Endothelial cell of umbilical vein (primary cell): ENCODE data around the gene RASAL2. TPM values are rescaled to one million over a fixed set of nuclear protein-coding genes. Genes with fewer than 3 reads are reported as not detected.

Source experiments
- BruUV-seq: library from RNA; stranded (reverse); fragments of 400-500 nt; replicated peaks from 2 replicates; lab custom pipeline; 2021; lab: Mats Ljungman, UMichigan
- CTCF ChIA-PET: fragments of 300-600, 350-600 bp; sonication (Branson Sonifier 250); formaldehyde crosslinking; loops from one replicate; lab custom pipeline; 2021; ENCODE audit warnings: antibody characterized with exemption, inconsistent platforms; lab: Charles Lee
- POLR2A ChIA-PET: fragments of 300-600, 350-600 bp; sonication (Branson Sonifier 250); formaldehyde crosslinking; loops from one replicate; lab custom pipeline; 2021; ENCODE audit warnings: antibody characterized with exemption, inconsistent platforms; lab: Charles Lee
- DNase-seq: peaks from one replicate; pipeline ENCODE4 v3.0.0-alpha.2; 2011; ENCODE audit warnings: low read depth, low spot score
- FAIRE-seq: peaks from 2 replicates; lab custom pipeline; 2011; peaks lifted over from hg19 to GRCh38; lab: Jason Lieb, UNC
- H2AFZ ChIP-seq: 2 replicates; pipeline ENCODE4 v1.6.0; 2012; ENCODE audit warnings: low read depth, low read length, control low read depth, inconsistent platforms
- H3K27ac ChIP-seq: 2 replicates; pipeline ENCODE4 v1.5.1; 2011; ENCODE audit warnings: low read depth, mild to moderate bottlenecking, control low read depth, low read length, moderate library complexity; ENCODE audit not compliant: insufficient read depth
- H3K27me3 ChIP-seq, 2 experiments: 2 replicates each; pipeline versions ENCODE4 v1.6.0 to v1.6.1; 2011; ENCODE audit warnings: low read length in 2 of 2, mixed read lengths in 1 of 2; ENCODE audit not compliant: control insufficient read depth in 2 of 2, insufficient read depth in 2 of 2
- H3K36me3 ChIP-seq, 2 experiments: 2 replicates in 1 of 2; 3 replicates in 1 of 2; pipeline ENCODE4 v1.5.1; 2011; ENCODE audit warnings: low read length in 2 of 2, mild to moderate bottlenecking in 1 of 2, moderate library complexity in 1 of 2; ENCODE audit not compliant: control insufficient read depth in 2 of 2, insufficient read depth in 2 of 2; ENCODE audit errors: extremely low read depth in 1 of 2
- H3K4me1 ChIP-seq: 3 replicates; pipeline ENCODE4 v1.5.1; 2011; ENCODE audit warnings: mild to moderate bottlenecking, low read length; ENCODE audit not compliant: control insufficient read depth, insufficient read depth; ENCODE audit errors: extremely low read depth
- H3K4me2 ChIP-seq: 2 replicates; pipeline ENCODE4 v1.6.1; 2011; ENCODE audit warnings: low read length, control low read depth, mixed read lengths; ENCODE audit not compliant: insufficient read depth
- H3K4me3 ChIP-seq, 3 experiments: fragments of 200-600 bp in 1 of 3; sonication (generic), shearing (Covaris generic) in 1 of 3; replicated peaks in 1 of 3; 2 replicates each; pipeline ENCODE4 v1.5.1; 2011 to 2016; ENCODE audit warnings: control low read depth in 3 of 3, low read length in 3 of 3, mild to moderate bottlenecking in 2 of 3, inconsistent platforms in 1 of 3, low read depth in 1 of 3, moderate library complexity in 1 of 3; ENCODE audit not compliant: insufficient read depth in 1 of 3
- H3K79me2 ChIP-seq: 2 replicates; pipeline ENCODE4 v1.6.0; 2012; ENCODE audit warnings: low read length, inconsistent platforms; ENCODE audit not compliant: control insufficient read depth, insufficient read depth
- H3K9ac ChIP-seq: replicated peaks from 2 replicates; pipeline ENCODE3; 2011; ENCODE audit warnings: low read length, control low read depth; ENCODE audit not compliant: insufficient read depth; ENCODE audit errors: extremely low read depth
- H3K9me1 ChIP-seq: replicated peaks from 3 replicates; pipeline ENCODE4 v1.6.0; 2011; ENCODE audit warnings: mild to moderate bottlenecking, low read length; ENCODE audit not compliant: control insufficient read depth, insufficient read depth; ENCODE audit errors: extremely low read depth
- H3K9me3 ChIP-seq: replicated peaks from 2 replicates; pipeline ENCODE4 v1.5.1; 2012; ENCODE audit warnings: low read length, inconsistent platforms; ENCODE audit not compliant: control insufficient read depth, insufficient read depth
- H4K20me1 ChIP-seq: replicated peaks from 2 replicates; pipeline ENCODE3; 2011; ENCODE audit warnings: mild to moderate bottlenecking, low read length; ENCODE audit not compliant: control insufficient read depth, insufficient read depth; ENCODE audit errors: extremely low read depth
- EZH2 ChIP-seq: IDR thresholded peaks from 2 replicates; pipeline ENCODE4 v1.6.1; 2012; ENCODE audit warnings: borderline replicate concordance, low read depth, mild to moderate bottlenecking, moderate library complexity, low read length, inconsistent platforms; ENCODE audit not compliant: severe bottlenecking
- FOS ChIP-seq: IDR thresholded peaks from 2 replicates; pipeline ENCODE4 v1.6.1; 2011; ENCODE audit warnings: mild to moderate bottlenecking, low read length, moderate library complexity, borderline replicate concordance; ENCODE audit not compliant: insufficient read depth
- GATA2 ChIP-seq: IDR thresholded peaks from 2 replicates; pipeline ENCODE4 v1.7.0; 2011; ENCODE audit warnings: low read depth, mild to moderate bottlenecking, moderate library complexity, mixed read lengths, low read length; ENCODE audit not compliant: insufficient read length, insufficient read depth
- JUN ChIP-seq: IDR thresholded peaks from 2 replicates; pipeline ENCODE4 v1.6.1; 2011; ENCODE audit warnings: borderline replicate concordance, low read depth; ENCODE audit not compliant: insufficient read length, insufficient read depth
- MYC ChIP-seq: IDR thresholded peaks from one replicate; pipeline ENCODE4 v1.6.1; 2011; ENCODE audit warnings: mild to moderate bottlenecking, low read depth, low read length
- POLR2AphosphoS5 ChIP-seq: IDR thresholded peaks from 2 replicates; pipeline ENCODE4 v1.6.1; 2012; ENCODE audit warnings: low read depth, mild to moderate bottlenecking, control low read depth, low read length, moderate library complexity; ENCODE audit not compliant: insufficient read depth
- dilution Hi-C: fragments of 300-500 bp; cut with MboI; formaldehyde crosslinking; loops from one replicate; pipeline ENCODE4 v1.15.0; 2019; ENCODE audit warnings: low sequenced_read_pairs; ENCODE audit not compliant: extremely low pct_ligation_motif_present
- intact Hi-C: fragments of 100-400 bp; cut with micrococcal nuclease; formaldehyde crosslinking; loops from one replicate; pipeline ENCODE4 v1.10.0; 2022
- polyA plus RNA-seq, 4 experiments: library from polyadenylated mRNA; depleted of rRNA in 3 of 4; stranded (reverse) in 3 of 4; unstranded in 1 of 4; fragments of >200 nt; gene quantifications; 2 replicates each; pipeline versions ENCODE4 v1.2.1 to v1.2.3, GENCODE V29; 2011 to 2012; ENCODE audit warnings: missing spikeins in 1 of 4
- total RNA-seq: library from RNA; stranded (reverse); gene quantifications from 2 replicates; pipeline ENCODE4 v1.2.3, GENCODE V29; 2021
- TF ChIP-seq, protein P1 (sequence below), 2 donors: IDR thresholded peaks; 1 replicate in 1 of 2; 2 replicates in 1 of 2; pipeline ENCODE4 v1.5.1; 2011; ENCODE audit warnings: low read length in 2 of 2, mild to moderate bottlenecking in 2 of 2, moderate library complexity in 2 of 2, control low read depth in 1 of 2, inconsistent platforms in 1 of 2, low read depth in 1 of 2; ENCODE audit not compliant: insufficient read depth in 1 of 2; ENCODE audit errors: extremely low read depth in 1 of 2
- TF ChIP-seq, protein P2 (sequence below): IDR thresholded peaks from 2 replicates; pipeline ENCODE4 v1.6.1; 2011; ENCODE audit not compliant: insufficient read depth, insufficient read length

Gene RASAL2
- total and polyA plus RNA-seq, 2 donors (not counting 3 experiments of a cell fraction or from before 2014, with no cell fraction given) = 12.5 to 15.5 TPM

DNA sequence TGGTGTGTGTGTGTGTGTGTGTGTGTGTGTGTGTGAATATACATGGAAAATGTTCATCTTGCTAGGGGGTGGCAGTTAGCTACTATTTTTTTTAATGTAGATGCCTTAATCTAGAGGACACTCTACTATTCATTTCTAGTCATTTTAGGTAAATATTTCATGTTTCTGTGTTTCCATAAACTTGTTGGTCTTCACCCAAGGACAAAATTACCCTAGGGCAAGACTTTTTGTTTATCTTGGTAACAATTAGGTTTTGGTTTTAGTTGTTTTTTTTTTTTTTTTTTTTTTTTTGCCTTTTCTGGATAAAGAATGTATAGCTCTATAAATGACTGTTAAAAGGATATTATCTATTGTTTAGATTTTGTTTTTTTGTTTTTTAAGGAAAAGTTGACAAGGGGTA lies 370.7 kb downstream of the RASAL2 start:
- H3K79me2 ChIP-seq = no peaks in the 10 kb centered on the region
- intact Hi-C loops = no loop called here

More for the DNA sequence above, 370.7 kb downstream of the RASAL2 start:
- POLR2A ChIA-PET = interaction anchor here (0.6 kb wide), 1 partner anchor 121 kb away, joined by 4 read pairs; no protein-coding TSS in a partner anchor
- no peak overlapping the region for H3K9ac ChIP-seq
- no peaks in the 10 kb centered on the region for H3K9me3 ChIP-seq
- CTCF ChIA-PET = interaction anchor here (0.6 to 1.9 kb wide), 7 partner anchors 12 to 164 kb away, joined by 3 to 7 read pairs (median 5); no protein-coding TSS in a partner anchor
- TF ChIP-seq GATA2 = no peak
- no peak for TF ChIP-seq EZH2
- TF ChIP-seq, protein P1, sequence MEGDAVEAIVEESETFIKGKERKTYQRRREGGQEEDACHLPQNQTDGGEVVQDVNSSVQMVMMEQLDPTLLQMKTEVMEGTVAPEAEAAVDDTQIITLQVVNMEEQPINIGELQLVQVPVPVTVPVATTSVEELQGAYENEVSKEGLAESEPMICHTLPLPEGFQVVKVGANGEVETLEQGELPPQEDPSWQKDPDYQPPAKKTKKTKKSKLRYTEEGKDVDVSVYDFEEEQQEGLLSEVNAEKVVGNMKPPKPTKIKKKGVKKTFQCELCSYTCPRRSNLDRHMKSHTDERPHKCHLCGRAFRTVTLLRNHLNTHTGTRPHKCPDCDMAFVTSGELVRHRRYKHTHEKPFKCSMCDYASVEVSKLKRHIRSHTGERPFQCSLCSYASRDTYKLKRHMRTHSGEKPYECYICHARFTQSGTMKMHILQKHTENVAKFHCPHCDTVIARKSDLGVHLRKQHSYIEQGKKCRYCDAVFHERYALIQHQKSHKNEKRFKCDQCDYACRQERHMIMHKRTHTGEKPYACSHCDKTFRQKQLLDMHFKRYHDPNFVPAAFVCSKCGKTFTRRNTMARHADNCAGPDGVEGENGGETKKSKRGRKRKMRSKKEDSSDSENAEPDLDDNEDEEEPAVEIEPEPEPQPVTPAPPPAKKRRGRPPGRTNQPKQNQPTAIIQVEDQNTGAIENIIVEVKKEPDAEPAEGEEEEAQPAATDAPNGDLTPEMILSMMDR (IDR thresholded peaks at IDR 0.05; ENCODE audit: extremely low read depth in 1 of 2, insufficient read depth in 1 of 2, low read depth in 1 of 2, low read length in 2 of 2) = no peak
- no peak for TF ChIP-seq JUN
- TF ChIP-seq, protein P2, sequence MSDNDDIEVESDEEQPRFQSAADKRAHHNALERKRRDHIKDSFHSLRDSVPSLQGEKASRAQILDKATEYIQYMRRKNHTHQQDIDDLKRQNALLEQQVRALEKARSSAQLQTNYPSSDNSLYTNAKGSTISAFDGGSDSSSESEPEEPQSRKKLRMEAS = no peak
- TF ChIP-seq FOS = no peak
- no peak for TF ChIP-seq MYC
- TF ChIP-seq POLR2AphosphoS5 = no peak
- H3K36me3 ChIP-seq = peaks cover 0 to 7% of the 10 kb centered on the region in 2 experiments
- no peaks in the 10 kb centered on the region for H3K4me1 ChIP-seq
- H3K27me3 ChIP-seq = no peaks in the 10 kb centered on the region
- no TSS peak for BruUV-seq
- no peak overlapping the region for H2AFZ ChIP-seq
- DNase-seq = no peak
- H3K9me1 ChIP-seq = no peaks in the 10 kb centered on the region
- H3K27ac ChIP-seq = no peak overlapping the region
- no peak overlapping the region for H3K4me2 ChIP-seq
- dilution Hi-C loops = no loop called here
- no peak for FAIRE-seq
- H4K20me1 ChIP-seq = no peaks in the 10 kb centered on the region
- no peak overlapping the region for H3K4me3 ChIP-seq
